Stimulated activated naive CD8-positive, alpha-beta T cell treated with anti-CD3 and anti-CD28 coated beads, Interleukin-15, Interleukin-2, amounts not matched to agents 100 U/mL and 50 U/mL, for 24 hours (primary cell): ENCODE data around the gene KDM4D.
"Not testable (repeated sequence)": the region's sequence is repeated elsewhere in the genome, so short reads cannot be mapped to it uniquely, and the experiment has no call there.

Experiments used
- ATAC-seq: fragments of 150-1000 bp; cut with Tn5 transposase; one replicate; pipeline ENCODE4 v1.10.0; 2021
- DNase-seq: peaks from one replicate; pipeline ENCODE4 v3.0.0; 2021

The KDM4D gene

GRCh38 chr11:95033051-95033450, 59.5 kb downstream of the KDM4D start:
- ATAC-seq: no peak
- DNase-seq: no peak

- ATAC-seq (no peak), DNase-seq (no peak)
Observed at GRCh38 chr11:95035316-95035715, 61.8 kb downstream of the KDM4D start.

- DNase-seq: not testable (repeated sequence)
- peak; percentile 23 for ATAC-seq
Observed at GRCh38 chr11:95037356-95038035, 64.0 kb downstream of the KDM4D start.

GRCh38 chr11:95042239-95042638, 68.7 kb downstream of the KDM4D start:
- ATAC-seq (no peak), DNase-seq (no peak)

- ATAC-seq: no peak
- DNase-seq: no peak
Observed at GRCh38 chr11:95042906-95043305, 69.4 kb downstream of the KDM4D start.

GRCh38 chr11:95044010-95044409, 70.5 kb downstream of the KDM4D start:
- ATAC-seq (no peak), DNase-seq (no peak)

- DNase-seq: no peak
- no peak for ATAC-seq
Observed at GRCh38 chr11:95045812-95046211, 72.3 kb downstream of the KDM4D start.
